ENCODE results near the gene MAMLD1. TPM values are rescaled to one million over a fixed set of nuclear protein-coding genes. Genes with fewer than 3 reads are reported as not detected.

MAMLD1 gene
- total and polyA plus RNA-seq, 9 of the 15 experiments (the other 6 are each of a cell fraction or from before 2014, with no cell fraction given), result 0.12 to 0.18 TPM; not detected in 7

DNA sequence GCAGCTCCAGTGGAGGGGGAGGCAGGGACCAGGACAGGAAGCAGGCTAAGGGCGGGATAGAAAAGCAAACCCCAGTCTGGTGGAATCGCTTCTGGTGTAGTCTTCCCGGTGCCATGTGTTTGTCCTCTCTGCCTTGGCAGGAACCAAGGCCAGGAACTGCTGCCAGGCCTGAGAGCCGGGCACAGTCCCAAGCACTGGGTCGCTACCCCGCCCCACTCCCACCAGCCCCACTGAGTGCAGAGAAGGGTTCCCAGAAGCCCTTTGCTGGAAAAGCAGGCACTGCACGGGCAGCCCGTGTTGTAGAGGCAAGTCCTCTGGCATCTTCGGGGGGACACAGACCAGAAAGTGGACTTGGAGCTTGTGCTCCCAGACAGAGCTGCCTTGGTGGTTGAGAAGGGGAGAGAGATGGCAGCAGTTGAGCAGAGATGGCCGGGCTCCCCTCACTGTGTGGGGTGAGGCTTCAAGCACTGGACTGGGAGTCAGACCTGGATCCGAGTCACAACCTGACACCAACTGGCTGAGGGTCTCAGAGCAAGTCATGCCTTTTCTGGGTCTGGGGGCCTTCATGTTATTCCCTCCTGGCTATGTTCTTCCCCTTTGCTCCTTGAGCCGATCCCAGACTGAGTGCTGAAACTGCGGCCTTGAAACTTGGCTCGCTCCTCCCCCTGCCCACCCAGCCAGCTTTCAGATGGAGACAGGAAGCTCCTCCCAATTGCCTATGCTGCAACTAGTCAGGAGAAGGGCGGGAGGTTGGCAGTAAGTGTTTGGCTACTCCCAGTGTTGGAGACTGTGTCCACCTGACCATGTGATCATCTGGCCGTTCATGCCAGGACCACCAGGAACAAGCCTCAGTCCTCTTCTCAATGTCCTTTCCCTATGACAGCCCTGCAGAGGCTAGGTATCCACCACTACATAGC is 145.6 kb downstream of the MAMLD1 start:
- CTCF ChIA-PET (ENCODE audit: low intra/inter-chr PET ratio), result no interaction called here
- in situ Hi-C loops (cut with MboI), result no loop called here
- 12% methylated on average over 7 of the region's 16 CpGs for WGBS (ENCODE audit: insufficient coverage, low coverage, missing lambda C conversion rate)

More for the DNA sequence above, 145.6 kb downstream of the MAMLD1 start:
- H3K9me1 ChIP-seq (ENCODE audit: control insufficient read depth, insufficient read depth, low read length), result no peaks in the 10 kb centered on the region
- H3K9ac ChIP-seq (ENCODE audit: insufficient read depth in 1 of 2, low read depth in 2 of 2, low read length in 2 of 2), result no peak overlapping the region
- H3K4me2 ChIP-seq (ENCODE audit: insufficient read depth, low read length), result no peak overlapping the region
- no peak for DNase-seq (ENCODE audit: extremely low read depth in 1 of 4, low spot score in 3 of 4)
- H3K4me3 ChIP-seq, result no peak overlapping the region
- TF ChIP-seq SMARCC2 (IDR thresholded peaks at IDR 0.05; ENCODE audit: low read depth) (no peak), KLF16 (IDR thresholded peaks at IDR 0.05) (no peak), POLR2G (IDR thresholded peaks at IDR 0.05; ENCODE audit: low read depth, low read length) (no peak), CEBPG (CRISPR knock-in tag; IDR thresholded peaks at IDR 0.05) (no peak), CEBPG (tag; conservative IDR thresholded peaks at IDR 0.05 in 1 of 2, IDR thresholded peaks at IDR 0.05 in 1 of 2) (no peak), ZEB2 (IDR thresholded peaks at IDR 0.05) (no peak), TRIM24 (IDR thresholded peaks at IDR 0.05) (no peak), MAFG (tag; conservative IDR thresholded peaks at IDR 0.05) (no peak), ZKSCAN1 (IDR thresholded peaks at IDR 0.05; ENCODE audit: low read depth, low read length) (no peak), BHLHE40 (IDR thresholded peaks at IDR 0.05; ENCODE audit: low read length) (no peak), ZNF445 (CRISPR knock-in tag; IDR thresholded peaks at IDR 0.05; ENCODE audit: low read depth) (no peak), RBM15 (IDR thresholded peaks at IDR 0.05; ENCODE audit: insufficient read depth, low read length) (no peak), ZNF3 (CRISPR knock-in tag; IDR thresholded peaks at IDR 0.05) (no peak)
- TF ChIP-seq, protein P1, sequence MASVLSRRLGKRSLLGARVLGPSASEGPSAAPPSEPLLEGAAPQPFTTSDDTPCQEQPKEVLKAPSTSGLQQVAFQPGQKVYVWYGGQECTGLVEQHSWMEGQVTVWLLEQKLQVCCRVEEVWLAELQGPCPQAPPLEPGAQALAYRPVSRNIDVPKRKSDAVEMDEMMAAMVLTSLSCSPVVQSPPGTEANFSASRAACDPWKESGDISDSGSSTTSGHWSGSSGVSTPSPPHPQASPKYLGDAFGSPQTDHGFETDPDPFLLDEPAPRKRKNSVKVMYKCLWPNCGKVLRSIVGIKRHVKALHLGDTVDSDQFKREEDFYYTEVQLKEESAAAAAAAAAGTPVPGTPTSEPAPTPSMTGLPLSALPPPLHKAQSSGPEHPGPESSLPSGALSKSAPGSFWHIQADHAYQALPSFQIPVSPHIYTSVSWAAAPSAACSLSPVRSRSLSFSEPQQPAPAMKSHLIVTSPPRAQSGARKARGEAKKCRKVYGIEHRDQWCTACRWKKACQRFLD (CRISPR knock-in tag; IDR thresholded peaks at IDR 0.05), result no peak
- TF ChIP-seq, protein P2, sequence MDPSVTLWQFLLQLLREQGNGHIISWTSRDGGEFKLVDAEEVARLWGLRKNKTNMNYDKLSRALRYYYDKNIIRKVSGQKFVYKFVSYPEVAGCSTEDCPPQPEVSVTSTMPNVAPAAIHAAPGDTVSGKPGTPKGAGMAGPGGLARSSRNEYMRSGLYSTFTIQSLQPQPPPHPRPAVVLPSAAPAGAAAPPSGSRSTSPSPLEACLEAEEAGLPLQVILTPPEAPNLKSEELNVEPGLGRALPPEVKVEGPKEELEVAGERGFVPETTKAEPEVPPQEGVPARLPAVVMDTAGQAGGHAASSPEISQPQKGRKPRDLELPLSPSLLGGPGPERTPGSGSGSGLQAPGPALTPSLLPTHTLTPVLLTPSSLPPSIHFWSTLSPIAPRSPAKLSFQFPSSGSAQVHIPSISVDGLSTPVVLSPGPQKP (CRISPR knock-in tag; IDR thresholded peaks at IDR 0.05), result no peak
- peaks cover 0 to 5% of the 10 kb centered on the region in 2 experiments; a peak in 2 of 5 replicates for H3K4me1 ChIP-seq (replicated peaks in 1 of 2; ENCODE audit: control insufficient read depth in 2 of 2, insufficient read depth in 2 of 2, low read length in 2 of 2)
- peaks cover 7 to 63% of the 10 kb centered on the region in 2 experiments; a peak in 3 of 5 replicates for H3K27me3 ChIP-seq (ENCODE audit: control insufficient read depth in 2 of 2, insufficient read depth in 2 of 2, low read length in 2 of 2)
- no peak for FAIRE-seq
- intact Hi-C loops (cut with micrococcal nuclease), result no loop called here
- H3K79me2 ChIP-seq (ENCODE audit: control insufficient read depth, insufficient read depth, low read length), result no peaks in the 10 kb centered on the region
- POLR2A ChIA-PET, result interaction anchor here (0.6 kb wide), 1 partner anchor 31 kb away, joined by 4 read pairs; no protein-coding TSS in a partner anchor
- no peak for ATAC-seq
- H2AFZ ChIP-seq (ENCODE audit: low read depth, low read length), result no peak overlapping the region
- BruUV-seq (replicated peaks), result no TSS peak
- no peaks in the 10 kb centered on the region for H3K36me3 ChIP-seq (ENCODE audit: control insufficient read depth, insufficient read depth, low read length)
- H3K27ac ChIP-seq (ENCODE audit: extremely low read depth, low read depth, low read length), result no peak overlapping the region
- H4K20me1 ChIP-seq (replicated peaks; ENCODE audit: control insufficient read depth, insufficient read depth, low read length), result no peaks in the 10 kb centered on the region; the same call in 1 of the 2 replicates
- no peaks in the 10 kb centered on the region for H3K9me3 ChIP-seq (replicated peaks; ENCODE audit: control insufficient read depth, insufficient read depth, low read depth, low read length)

Data from K562 (cell line).